HEK293T (cell line): ENCODE data around the gene MED27.

Experiments
- BHLHE40 ChIP-seq: fragments of 450-650 bp; IDR thresholded peaks from 2 replicates; pipeline ENCODE4 v1.6.1; 2016; ENCODE audit warnings: mild to moderate bottlenecking, moderate library complexity, borderline replicate concordance
- ELF4 ChIP-seq: fragments of 450-650 bp; IDR thresholded peaks from 2 replicates; pipeline ENCODE4 v1.6.1; 2017; ENCODE audit warnings: antibody characterized with exemption
- FOXK2 ChIP-seq: fragments of 450-650 bp; IDR thresholded peaks from 2 replicates; pipeline ENCODE4 v1.6.1; 2016; ENCODE audit warnings: mild to moderate bottlenecking
- FOXM1 ChIP-seq: fragments of 450-650 bp; IDR thresholded peaks from 2 replicates; pipeline ENCODE4 v1.6.1; 2017; ENCODE audit warnings: mild to moderate bottlenecking, borderline replicate concordance
- LEF1 ChIP-seq: fragments of 450-650 bp; IDR thresholded peaks from 2 replicates; pipeline ENCODE4 v1.6.1; 2017; ENCODE audit warnings: mild to moderate bottlenecking, borderline replicate concordance
- SP1 ChIP-seq: fragments of 450-650 bp; IDR thresholded peaks from 2 replicates; pipeline ENCODE4 v1.6.1; 2017
- TARDBP ChIP-seq: fragments of 450-650 bp; IDR thresholded peaks from 2 replicates; pipeline ENCODE4 v1.6.1; 2016
- ZNF384 ChIP-seq: fragments of 450-650 bp; IDR thresholded peaks from 2 replicates; pipeline ENCODE4 v1.6.1; 2016
- TF ChIP-seq, protein P1 (sequence below): fragments of 450-650 bp; IDR thresholded peaks from 2 replicates; pipeline ENCODE4 v1.6.1; 2016

GRCh38 chr9:132099167-132099566, 19.5 kb upstream of the MED27 start:
- no peak for TF ChIP-seq SP1
- TF ChIP-seq FOXM1, result no peak
- no peak for TF ChIP-seq BHLHE40
- no peak for TF ChIP-seq TARDBP
- no peak for TF ChIP-seq LEF1
- TF ChIP-seq FOXK2, result no peak
- TF ChIP-seq ELF4, result no peak
- TF ChIP-seq, protein P1, sequence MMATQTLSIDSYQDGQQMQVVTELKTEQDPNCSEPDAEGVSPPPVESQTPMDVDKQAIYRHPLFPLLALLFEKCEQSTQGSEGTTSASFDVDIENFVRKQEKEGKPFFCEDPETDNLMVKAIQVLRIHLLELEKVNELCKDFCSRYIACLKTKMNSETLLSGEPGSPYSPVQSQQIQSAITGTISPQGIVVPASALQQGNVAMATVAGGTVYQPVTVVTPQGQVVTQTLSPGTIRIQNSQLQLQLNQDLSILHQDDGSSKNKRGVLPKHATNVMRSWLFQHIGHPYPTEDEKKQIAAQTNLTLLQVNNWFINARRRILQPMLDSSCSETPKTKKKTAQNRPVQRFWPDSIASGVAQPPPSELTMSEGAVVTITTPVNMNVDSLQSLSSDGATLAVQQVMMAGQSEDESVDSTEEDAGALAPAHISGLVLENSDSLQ, result no peak
- TF ChIP-seq ZNF384, result no peak
